Stimulated activated CD4-positive, alpha-beta T cell treated with anti-CD3 and anti-CD28 coated beads, TNF-alpha, amount 100 ng/mL, for 4 hours (primary cell): Measurements from ENCODE around the gene TMEM272.
A peak's percentile ranks its signal among the peaks of the same experiment; 100 is the strongest.

Source experiments
- DNase-seq, 3 experiments: peaks; one replicate each; pipeline ENCODE4 v3.0.0-alpha.2; 2020; ENCODE audit warnings: low read depth in 3 of 3

Gene TMEM272

GRCh38 chr13:51844862-51845573, at the start of gene TMEM272:
TMEM272 (minus strand) TSS chr13:51845177; CDS start chr13:51838530, 6,647 bp downstream.
- peak in 1 of 3 experiments; percentile 27 for DNase-seq

- DNase-seq = no peak
Measured at GRCh38 chr13:51894239-51894638, 49.3 kb upstream of the TMEM272 start.

- no peak for DNase-seq
Measured at GRCh38 chr13:51892657-51893056, 47.7 kb upstream of the TMEM272 start.

GRCh38 chr13:51887468-51887867, 42.5 kb upstream of the TMEM272 start:
- DNase-seq = no peak

GRCh38 chr13:51885651-51886050, 40.7 kb upstream of the TMEM272 start:
- no peak for DNase-seq

GRCh38 chr13:51883226-51883600, 38.2 kb upstream of the TMEM272 start:
- no peak for DNase-seq

- DNase-seq = no peak
Measured at GRCh38 chr13:51882570-51883225, 37.7 kb upstream of the TMEM272 start.

GRCh38 chr13:51881296-51881695, 36.3 kb upstream of the TMEM272 start:
- DNase-seq = no peak

GRCh38 chr13:51879133-51879532, 34.2 kb upstream of the TMEM272 start:
- no peak for DNase-seq

- DNase-seq = no peak
Measured at GRCh38 chr13:51874651-51875050, 29.7 kb upstream of the TMEM272 start.

- DNase-seq = no peak
Measured at GRCh38 chr13:51873837-51874236, 28.9 kb upstream of the TMEM272 start.

GRCh38 chr13:51873117-51873798, 28.3 kb upstream of the TMEM272 start:
- DNase-seq = no peak

- DNase-seq = no peak
Measured at GRCh38 chr13:51870616-51871015, 25.6 kb upstream of the TMEM272 start.

- no peak for DNase-seq
Measured at GRCh38 chr13:51869916-51870315, 24.9 kb upstream of the TMEM272 start.

- DNase-seq = no peak
Measured at GRCh38 chr13:51867062-51867461, 22.1 kb upstream of the TMEM272 start.

GRCh38 chr13:51865838-51866237, 20.9 kb upstream of the TMEM272 start:
- DNase-seq = no peak

- DNase-seq = no peak
Measured at GRCh38 chr13:51862957-51863356, 18.0 kb upstream of the TMEM272 start.

GRCh38 chr13:51861723-51862300, 16.8 kb upstream of the TMEM272 start, which contains the start of gene CCDC70:
CCDC70 (plus strand) TSS chr13:51861969; CDS start chr13:51865412, 3,443 bp downstream.
- no peak for DNase-seq

GRCh38 chr13:51858433-51859247, 13.7 kb upstream of the TMEM272 start:
- DNase-seq = no peak

GRCh38 chr13:51856998-51857397, 12.0 kb upstream of the TMEM272 start:
- no peak for DNase-seq

- DNase-seq = no peak
Measured at GRCh38 chr13:51856027-51856736, 11.2 kb upstream of the TMEM272 start.
